IMR-90 (cell line): ENCODE data around the gene AMN. TPM values are rescaled to one million over a fixed set of nuclear protein-coding genes. Genes with fewer than 3 reads are reported as not detected.

Experiments
- ATAC-seq: fragments of 200-7000 bp; cut with Tn5 transposase; 2 replicates; pipeline ENCODE4 v1.9.1; 2020; ENCODE audit warnings: low read depth, mild to moderate bottlenecking, moderate library complexity
- BruUV-seq: library from RNA; stranded (reverse); fragments of 400-500 nt; replicated peaks from 2 replicates; lab custom pipeline; 2021; lab: Mats Ljungman, UMichigan
- CTCF ChIA-PET: fragments of 300-600 bp; formaldehyde crosslinking; extraction: SDS; loops from one replicate; lab custom pipeline; 2021; ENCODE audit warnings: antibody characterized with exemption; lab: Yijun Ruan, JAX
- POLR2A ChIA-PET: fragments of 300-600 bp; sonication (Branson Sonifier 250); formaldehyde crosslinking; loops from one replicate; lab custom pipeline; 2022; ENCODE audit warnings: antibody characterized with exemption; ENCODE audit not compliant: unreplicated experiment; lab: Charles Lee
- DNase-seq: peaks from one replicate; pipeline ENCODE4 v3.0.0; 2013
- H2AFZ ChIP-seq: replicated peaks from 2 replicates; pipeline ENCODE3; 2013; ENCODE audit warnings: low read length, mild to moderate bottlenecking; ENCODE audit not compliant: poor library complexity
- H2AK5ac ChIP-seq: 2 replicates; pipeline ENCODE4 v1.6.1; 2013; ENCODE audit warnings: low read depth, low read length, inconsistent platforms
- H2AK9ac ChIP-seq: replicated peaks from 2 replicates; pipeline ENCODE3; 2013; ENCODE audit warnings: mild to moderate bottlenecking, low read depth, low read length, moderate library complexity; ENCODE audit not compliant: poor library complexity
- H2BK120ac ChIP-seq: 2 replicates; pipeline ENCODE4 v1.6.1; 2013; ENCODE audit warnings: low read depth, low read length, inconsistent platforms
- H2BK15ac ChIP-seq: 3 replicates; pipeline ENCODE4 v1.6.1; 2013; ENCODE audit warnings: low read depth, low read length, inconsistent platforms
- H2BK20ac ChIP-seq: 2 replicates; pipeline ENCODE4 v1.6.1; 2013; ENCODE audit warnings: low read depth, mild to moderate bottlenecking, inconsistent platforms, low read length, moderate library complexity
- H2BK5ac ChIP-seq: 2 replicates; pipeline ENCODE4 v1.6.1; 2013; ENCODE audit warnings: mild to moderate bottlenecking, low read depth, low read length, inconsistent platforms; ENCODE audit not compliant: poor library complexity, severe bottlenecking
- H3K14ac ChIP-seq: replicated peaks from 2 replicates; pipeline ENCODE4 v1.6.1; 2013; ENCODE audit warnings: low read depth, low read length, inconsistent platforms
- H3K18ac ChIP-seq: 2 replicates; pipeline ENCODE4 v1.6.1; 2013; ENCODE audit warnings: low read depth, low read length, control low read depth
- H3K23ac ChIP-seq: 2 replicates; pipeline ENCODE4 v1.6.1; 2013; ENCODE audit warnings: low read depth, low read length, inconsistent platforms
- H3K27ac ChIP-seq: 2 replicates; pipeline ENCODE4 v1.5.1; 2013; ENCODE audit warnings: mild to moderate bottlenecking, control low read depth, low read length; ENCODE audit not compliant: insufficient read depth
- H3K27me3 ChIP-seq: 2 replicates; pipeline ENCODE4 v1.6.1; 2013; ENCODE audit warnings: low read length; ENCODE audit not compliant: control insufficient read depth, insufficient read depth
- H3K36me3 ChIP-seq: 2 replicates; pipeline ENCODE4 v1.6.1; 2013; ENCODE audit warnings: low read length, mixed read lengths; ENCODE audit not compliant: control insufficient read depth, insufficient read depth
- H3K4ac ChIP-seq: 2 replicates; pipeline ENCODE4 v1.6.1; 2013; ENCODE audit warnings: low read depth, low read length, inconsistent platforms
- H3K4me1 ChIP-seq: 2 replicates; pipeline ENCODE4 v1.6.1; 2013; ENCODE audit warnings: low read length, mixed read lengths; ENCODE audit not compliant: control insufficient read depth, insufficient read depth
- H3K4me2 ChIP-seq: 2 replicates; pipeline ENCODE4 v1.6.1; 2013; ENCODE audit warnings: low read depth, mild to moderate bottlenecking, control low read depth, low read length, moderate library complexity
- H3K4me3 ChIP-seq: 2 replicates; pipeline ENCODE4 v1.5.1; 2013; ENCODE audit warnings: low read depth, mild to moderate bottlenecking, control low read depth, low read length, moderate library complexity; ENCODE audit not compliant: insufficient read depth
- H3K56ac ChIP-seq: 2 replicates; pipeline ENCODE4 v1.6.1; 2013; ENCODE audit warnings: low read length, inconsistent platforms; ENCODE audit not compliant: insufficient read depth; ENCODE audit errors: extremely low read depth
- H3K79me1 ChIP-seq, 2 experiments: 2 replicates each; pipeline ENCODE4 v1.6.1; 2013; ENCODE audit warnings: low read length in 2 of 2, inconsistent platforms in 1 of 2, low read depth in 1 of 2
- H3K9ac ChIP-seq: 2 replicates; pipeline ENCODE4 v1.6.1; 2013; ENCODE audit warnings: low read depth, low read length, control low read depth
- H3K9me1 ChIP-seq: 2 replicates; pipeline ENCODE4 v1.6.1; 2013; ENCODE audit warnings: low read length, inconsistent platforms; ENCODE audit not compliant: insufficient read depth
- H3K9me3 ChIP-seq: 2 replicates; pipeline ENCODE4 v1.6.1; 2013; ENCODE audit warnings: low read length; ENCODE audit not compliant: control insufficient read depth, insufficient read depth
- H4K20me1 ChIP-seq: 2 replicates; pipeline ENCODE4 v1.6.1; 2013; ENCODE audit warnings: low read length, inconsistent platforms; ENCODE audit not compliant: insufficient read depth
- H4K5ac ChIP-seq: 2 replicates; pipeline ENCODE4 v1.6.1; 2013; ENCODE audit warnings: mild to moderate bottlenecking, low read depth, low read length, control low read depth
- H4K8ac ChIP-seq, 2 experiments: 2 replicates each; pipeline ENCODE4 v1.6.1; 2013; ENCODE audit warnings: low read depth in 2 of 2, low read length in 2 of 2, control low read depth in 1 of 2, inconsistent platforms in 1 of 2
- H4K91ac ChIP-seq: 2 replicates; pipeline ENCODE4 v1.6.1; 2013; ENCODE audit warnings: low read depth, low read length, inconsistent platforms; ENCODE audit not compliant: insufficient read depth
- BHLHE40 ChIP-seq: fragments of 150-350 bp; IDR thresholded peaks from 2 replicates; pipeline ENCODE4 v1.6.1; 2016; ENCODE audit warnings: mild to moderate bottlenecking, low read depth, low read length
- CEBPB ChIP-seq: IDR thresholded peaks from 2 replicates; pipeline ENCODE4 v1.6.1; 2012; ENCODE audit warnings: low read depth, low read length, improper control_type of control experiment
- CHD1 ChIP-seq: IDR thresholded peaks from 2 replicates; pipeline ENCODE4 v1.6.1; 2012; ENCODE audit warnings: low read depth, low read length, improper control_type of control experiment
- CTCF ChIP-seq: conservative IDR thresholded peaks from 2 replicates; pipeline ENCODE4 v1.5.1; 2012; ENCODE audit warnings: mild to moderate bottlenecking, low read depth, low read length, improper control_type of control experiment
- FOS ChIP-seq: fragments of 150-350 bp; IDR thresholded peaks from 2 replicates; pipeline ENCODE4 v1.6.1; 2016; ENCODE audit warnings: low read depth, low read length
- MAFK ChIP-seq: IDR thresholded peaks from 2 replicates; pipeline ENCODE4 v1.6.1; 2012; ENCODE audit warnings: low read depth, low read length, improper control_type of control experiment
- MAZ ChIP-seq: IDR thresholded peaks from 2 replicates; pipeline ENCODE4 v1.6.1; 2012; ENCODE audit warnings: low read depth, mild to moderate bottlenecking, low read length, improper control_type of control experiment, moderate library complexity, borderline replicate concordance
- MXI1 ChIP-seq: IDR thresholded peaks from 2 replicates; pipeline ENCODE4 v1.6.1; 2012; ENCODE audit warnings: low read depth, mild to moderate bottlenecking, low read length, moderate library complexity, borderline replicate concordance
- NFE2L2 ChIP-seq: fragments of 150-350 bp; IDR thresholded peaks from 2 replicates; pipeline ENCODE4 v1.6.1; 2016; ENCODE audit warnings: low read depth, mild to moderate bottlenecking, low read length
- POLR2A ChIP-seq: IDR thresholded peaks from 2 replicates; pipeline ENCODE4 v1.6.1; 2012; ENCODE audit warnings: mild to moderate bottlenecking, low read depth, low read length
- RAD21 ChIP-seq: IDR thresholded peaks from 2 replicates; pipeline ENCODE4 v1.6.1; 2012; ENCODE audit warnings: low read length, improper control_type of control experiment
- RCOR1 ChIP-seq: IDR thresholded peaks from 2 replicates; pipeline ENCODE4 v1.6.1; 2012; ENCODE audit warnings: mild to moderate bottlenecking, low read length, improper control_type of control experiment; ENCODE audit not compliant: insufficient replicate concordance
- RFX5 ChIP-seq: IDR thresholded peaks from 2 replicates; pipeline ENCODE4 v1.8.0; 2012; ENCODE audit warnings: low read depth, mild to moderate bottlenecking, low read length, moderate library complexity
- SMC3 ChIP-seq: fragments of 150-350 bp; IDR thresholded peaks from 2 replicates; pipeline ENCODE4 v1.6.1; 2016; ENCODE audit warnings: low read depth, mild to moderate bottlenecking, antibody characterized with exemption, low read length, moderate library complexity
- WGBS, 2 experiments: methylation state at CpG; one replicate each; pipeline versions ENCODE4 v1.1.5 to v1.1.7; 2013; ENCODE audit warnings: missing lambda C conversion rate in 2 of 2; ENCODE audit not compliant: insufficient read length in 1 of 2; ENCODE audit errors: extremely low coverage in 2 of 2; 5-methylcytosine and 5-hydroxymethylcytosine counted together
- dilution Hi-C: fragments of 300-500 bp; cut with HindIII; formaldehyde crosslinking; loops from one replicate; pipeline ENCODE4 v1.14.3; 2018; ENCODE audit warnings: low sequenced_read_pairs; ENCODE audit not compliant: unreplicated experiment
- in situ Hi-C: fragments of 300-500 bp; cut with MboI; formaldehyde crosslinking; loops from 3 replicates; pipeline ENCODE4 v1.14.3; 2019; ENCODE audit warnings: low sequenced_read_pairs, inconsistent platforms, mixed read lengths
- intact Hi-C: fragments of 100-400 bp; cut with micrococcal nuclease; formaldehyde crosslinking; loops from 2 replicates; pipeline ENCODE4 v1.10.0; 2022
- polyA plus RNA-seq, 3 experiments: library from polyadenylated mRNA; depleted of rRNA; stranded (reverse); fragments of >200 nt; gene quantifications; 2 replicates each; pipeline ENCODE4 v1.2.3, GENCODE V29; 2012; ENCODE audit warnings: low replicate concordance in 1 of 3
- total RNA-seq: library from RNA; depleted of rRNA; stranded (reverse); fragments of >200 nt; gene quantifications from 2 replicates; pipeline ENCODE4 v1.2.3, GENCODE V29; 2012
- TF ChIP-seq, protein P1 (sequence below): fragments of 150-350 bp; IDR thresholded peaks from 2 replicates; pipeline ENCODE4 v1.6.1; 2016; ENCODE audit warnings: low read depth, mild to moderate bottlenecking, low read length, moderate library complexity, borderline replicate concordance
- TF ChIP-seq, protein P2 (sequence below): fragments of 150-350 bp; IDR thresholded peaks from 2 replicates; pipeline ENCODE4 v1.6.1; 2017; ENCODE audit warnings: mild to moderate bottlenecking, antibody characterized with exemption, low read length, low read depth

AMN gene
- total and polyA plus RNA-seq, 2 of the 4 experiments (the other 2 are of a cell fraction), result under 0.01 to 0.24 TPM

- CTCF ChIA-PET, result no interaction called here
- Histone ChIP-seq H4K5ac (no peak overlapping the region), H3K18ac (no peak overlapping the region), H2BK15ac (no peak overlapping the region), H4K20me1 (no peaks in the 10 kb centered on the region), H2BK120ac (no peak overlapping the region), H3K9me3 (no peaks in the 10 kb centered on the region), H2AK5ac (no peak overlapping the region), H2AFZ (no peak overlapping the region), H3K4ac (no peak overlapping the region), H3K23ac (no peak overlapping the region), H3K27me3 (no peaks in the 10 kb centered on the region), H3K4me2 (no peak overlapping the region; the same call in 1 of the 2 replicates), H2BK20ac (no peak overlapping the region), H3K9ac (no peak overlapping the region), H3K14ac (no peak overlapping the region), H2BK5ac (no peak overlapping the region), H4K8ac (no peak overlapping the region), H3K79me1 (peaks cover 0 to 9% of the 10 kb centered on the region in 2 experiments; a peak in 3 of 4 replicates), H3K56ac (no peak overlapping the region), H3K36me3 (peaks cover 21% of the 10 kb centered on the region), H3K9me1 (peaks cover 19% of the 10 kb centered on the region), H2AK9ac (no peak overlapping the region), H4K91ac (no peak overlapping the region), H3K4me1 (peaks cover 4% of the 10 kb centered on the region), H3K27ac (no peak overlapping the region), H3K4me3 (no peak overlapping the region)
- TF ChIP-seq MXI1 (no peak), CHD1 (no peak), MAZ (no peak), CEBPB (no peak), NFE2L2 (no peak), MAFK (no peak), CTCF (no peak), FOS (no peak), BHLHE40 (no peak), RAD21 (no peak), POLR2A (no peak), RFX5 (no peak), RCOR1 (no peak), SMC3 (no peak)
- TF ChIP-seq, protein P1, sequence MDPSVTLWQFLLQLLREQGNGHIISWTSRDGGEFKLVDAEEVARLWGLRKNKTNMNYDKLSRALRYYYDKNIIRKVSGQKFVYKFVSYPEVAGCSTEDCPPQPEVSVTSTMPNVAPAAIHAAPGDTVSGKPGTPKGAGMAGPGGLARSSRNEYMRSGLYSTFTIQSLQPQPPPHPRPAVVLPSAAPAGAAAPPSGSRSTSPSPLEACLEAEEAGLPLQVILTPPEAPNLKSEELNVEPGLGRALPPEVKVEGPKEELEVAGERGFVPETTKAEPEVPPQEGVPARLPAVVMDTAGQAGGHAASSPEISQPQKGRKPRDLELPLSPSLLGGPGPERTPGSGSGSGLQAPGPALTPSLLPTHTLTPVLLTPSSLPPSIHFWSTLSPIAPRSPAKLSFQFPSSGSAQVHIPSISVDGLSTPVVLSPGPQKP, result no peak
- TF ChIP-seq, protein P2, sequence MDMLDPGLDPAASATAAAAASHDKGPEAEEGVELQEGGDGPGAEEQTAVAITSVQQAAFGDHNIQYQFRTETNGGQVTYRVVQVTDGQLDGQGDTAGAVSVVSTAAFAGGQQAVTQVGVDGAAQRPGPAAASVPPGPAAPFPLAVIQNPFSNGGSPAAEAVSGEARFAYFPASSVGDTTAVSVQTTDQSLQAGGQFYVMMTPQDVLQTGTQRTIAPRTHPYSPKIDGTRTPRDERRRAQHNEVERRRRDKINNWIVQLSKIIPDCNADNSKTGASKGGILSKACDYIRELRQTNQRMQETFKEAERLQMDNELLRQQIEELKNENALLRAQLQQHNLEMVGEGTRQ, result no peak
- BruUV-seq, result no TSS peak
- intact Hi-C loops (no loop called here), in situ Hi-C loops (no loop called here), dilution Hi-C loops (no loop called here)
- POLR2A ChIA-PET, result no interaction called here
- DNase-seq, result no peak
- ATAC-seq, result no peak
- 40% methylated on average over 1 of the region's 7 CpGs; no CpG with 5 or more reads in 1 of the 2 experiments for WGBS, 2 experiments
Measured at GRCh38 chr14:102873546-102874061, 48.9 kb upstream of the AMN start.
